Panc1 (cell line): ENCODE results near the gene RYR3.

ENCODE experiments used
- POLR2AphosphoS5 ChIP-seq: IDR thresholded peaks from 2 replicates; pipeline ENCODE4 v1.6.1; 2012; ENCODE audit warnings: mild to moderate bottlenecking, low read depth, low read length, moderate library complexity
- TCF7L2 ChIP-seq: IDR thresholded peaks from 2 replicates; pipeline ENCODE4 v1.6.1; 2011; ENCODE audit warnings: mild to moderate bottlenecking, low read depth, low read length, inconsistent platforms
- TF ChIP-seq, protein P1 (sequence below): fragments of 450-650 bp; IDR thresholded peaks from 2 replicates; pipeline ENCODE4 v1.5.1; 2017; ENCODE audit warnings: mild to moderate bottlenecking

GRCh38 chr15:33341953-33342352 is 31.2 kb downstream of the RYR3 start:
- TF ChIP-seq, protein P1, sequence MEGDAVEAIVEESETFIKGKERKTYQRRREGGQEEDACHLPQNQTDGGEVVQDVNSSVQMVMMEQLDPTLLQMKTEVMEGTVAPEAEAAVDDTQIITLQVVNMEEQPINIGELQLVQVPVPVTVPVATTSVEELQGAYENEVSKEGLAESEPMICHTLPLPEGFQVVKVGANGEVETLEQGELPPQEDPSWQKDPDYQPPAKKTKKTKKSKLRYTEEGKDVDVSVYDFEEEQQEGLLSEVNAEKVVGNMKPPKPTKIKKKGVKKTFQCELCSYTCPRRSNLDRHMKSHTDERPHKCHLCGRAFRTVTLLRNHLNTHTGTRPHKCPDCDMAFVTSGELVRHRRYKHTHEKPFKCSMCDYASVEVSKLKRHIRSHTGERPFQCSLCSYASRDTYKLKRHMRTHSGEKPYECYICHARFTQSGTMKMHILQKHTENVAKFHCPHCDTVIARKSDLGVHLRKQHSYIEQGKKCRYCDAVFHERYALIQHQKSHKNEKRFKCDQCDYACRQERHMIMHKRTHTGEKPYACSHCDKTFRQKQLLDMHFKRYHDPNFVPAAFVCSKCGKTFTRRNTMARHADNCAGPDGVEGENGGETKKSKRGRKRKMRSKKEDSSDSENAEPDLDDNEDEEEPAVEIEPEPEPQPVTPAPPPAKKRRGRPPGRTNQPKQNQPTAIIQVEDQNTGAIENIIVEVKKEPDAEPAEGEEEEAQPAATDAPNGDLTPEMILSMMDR = no peak
- TF ChIP-seq POLR2AphosphoS5 = no peak
- TF ChIP-seq TCF7L2 = no peak
